Pancreas (tissue), 10 donors: ENCODE data around the gene SLC8A1. TPM values are rescaled to one million over a fixed set of nuclear protein-coding genes. Genes with fewer than 3 reads are reported as not detected.
A peak's percentile ranks its signal among the peaks of the same experiment; 100 is the strongest.

ENCODE experiments used
- ATAC-seq, 4 donors: fragments of 200-7000 bp; cut with Tn5 transposase; one replicate each; pipeline versions ENCODE4 v1.8.0 to v1.9.1; 2020; ENCODE audit warnings: mild to moderate bottlenecking in 4 of 4, moderate library complexity in 4 of 4
- DNase-seq, 6 donors: peaks; one replicate each; pipeline ENCODE4 v3.0.0-alpha.2; 2020
- FAIRE-seq: peaks from 2 replicates; lab custom pipeline; 2012; peaks lifted over from hg19 to GRCh38; lab: Jason Lieb, UNC
- H3K27ac ChIP-seq, 4 donors: fragments of 200-600 bp; sonication (generic); 1 replicate in 3 of 4; 2 replicates in 1 of 4; pipeline versions ENCODE4 v1.5.0 to v1.8.0; 2020
- H3K27me3 ChIP-seq, 4 donors: fragments of 200-600 bp; one replicate each; pipeline ENCODE4 v1.8.0; 2021
- H3K36me3 ChIP-seq, 3 donors: fragments of 200-600 bp; sonication (generic) in 1 of 3; one replicate each; pipeline versions ENCODE4 v1.5.0 to v1.8.0; 2020 to 2021
- H3K4me1 ChIP-seq, 3 donors: fragments of 200-600 bp; one replicate each; pipeline ENCODE4 v1.8.0; 2021
- H3K4me3 ChIP-seq, 4 donors: fragments of 200-600 bp; sonication (generic) in 2 of 4; one replicate each; pipeline versions ENCODE4 v1.5.0 to v1.8.0; 2020 to 2021
- H3K9me3 ChIP-seq, 4 donors: fragments of 200-600 bp; one replicate each; pipeline ENCODE4 v1.8.0; 2021
- CTCF ChIP-seq, 4 donors: fragments of 200-600 bp; sonication (generic) in 3 of 4; IDR thresholded peaks; one replicate each; pipeline versions ENCODE4 v1.5.0 to v1.8.0; 2021; ENCODE audit warnings: antibody characterized with exemption in 4 of 4
- WGBS, 2 donors: extraction: QIAGEN DNeasy Blood & Tissue Kit; methylation state at CpG; one replicate each; pipeline ENCODE4 v1.1.7; 2013; 5-methylcytosine and 5-hydroxymethylcytosine counted together
- intact Hi-C, 3 donors: fragments of 100-400 bp; cut with DNase I; formaldehyde crosslinking; loops; one replicate each; pipeline versions ENCODE4 v1.11.1 to v1.14.2; 2022
- polyA plus RNA-seq, 2 donors: library from polyadenylated mRNA; stranded (reverse); fragments of 200-250 nt; gene quantifications; one replicate each; pipeline ENCODE4 v1.2.3, GENCODE V29; 2013
- total RNA-seq, 6 donors: library from RNA; stranded (reverse); fragmentation: NEBNext Ultra II Directional in 4 of 6; extraction: Animal tissue kit (Norgen Biotek cat#: 25700) in 4 of 6; gene quantifications; one replicate each; pipeline versions ENCODE4 v1.2.1 to v1.2.4, GENCODE V29; 2021 to 2023
- donor health status: healthy with polysubstance abuse.
- donor health status: DM: no; HTN: no; CAD: no; lungs with moderate emphysema.
- donor health status: DM: no; HTN: no; CAD: no.
- donor health status: control.
- donor health status: control.
- donor health status: Bipolar disorder and iron deficiency.
- donor health status: DM: yes; HTN: yes; CAD: no.
- donor health status: DM: no; HTN: no; CAD: no.
- donor health status: DM: no; HTN: no; CAD: no.
- donor health status: DM: yes; HTN: yes; CAD: no.

SLC8A1 gene
- total and polyA plus RNA-seq, 8 donors = 0.19 to 12.4 (median 2.3) TPM

- intact Hi-C loops = no loop called here
- no peaks in the 10 kb centered on the region for H3K27me3 ChIP-seq
- no peak for TF ChIP-seq CTCF (IDR thresholded peaks at IDR 0.05)
- 48 to 56% methylated on average over 1 of the region's 1 CpG for WGBS, 2 donors
- H3K9me3 ChIP-seq = no peaks in the 10 kb centered on the region
- H3K36me3 ChIP-seq = no peaks in the 10 kb centered on the region
- H3K4me3 ChIP-seq = no peak overlapping the region
- H3K4me1 ChIP-seq = no peaks in the 10 kb centered on the region
- FAIRE-seq = no peak
- ATAC-seq = no peak
- no peak for DNase-seq
- no peak overlapping the region for H3K27ac ChIP-seq
Observed at GRCh38 chr2:40436093-40436475, 15.8 kb downstream of the SLC8A1 start.

- FAIRE-seq (no peak), DNase-seq (no peak), ATAC-seq (no peak)
- Histone ChIP-seq H3K36me3 (no peaks in the 10 kb centered on the region), H3K27ac (no peak overlapping the region), H3K27me3 (no peaks in the 10 kb centered on the region), H3K4me1 (no peaks in the 10 kb centered on the region), H3K9me3 (no peaks in the 10 kb centered on the region), H3K4me3 (no peak overlapping the region)
- TF ChIP-seq CTCF (IDR thresholded peaks at IDR 0.05) = no peak
- intact Hi-C loops = no loop called here
- WGBS, 2 donors = 63 to 73% methylated on average over 9 of the region's 9 CpGs
Observed at GRCh38 chr2:40435426-40436092, 16.3 kb downstream of the SLC8A1 start.

GRCh38 chr2:40434731-40435271, 17.1 kb downstream of the SLC8A1 start:
- no peaks in the 10 kb centered on the region for H3K36me3 ChIP-seq
- no peak for TF ChIP-seq CTCF (IDR thresholded peaks at IDR 0.05)
- no peak overlapping the region for H3K27ac ChIP-seq
- intact Hi-C loops = no loop called here
- H3K4me1 ChIP-seq = no peaks in the 10 kb centered on the region
- DNase-seq (no peak), FAIRE-seq (no peak), ATAC-seq (peak in 2 of 4 donors; percentile 13 to 25)
- H3K27me3 ChIP-seq = no peaks in the 10 kb centered on the region
- H3K4me3 ChIP-seq = no peak overlapping the region
- 72 to 84% methylated on average over 3 of the region's 3 CpGs for WGBS, 2 donors
- H3K9me3 ChIP-seq = no peaks in the 10 kb centered on the region

GRCh38 chr2:40433736-40434135, 18.2 kb downstream of the SLC8A1 start:
- Histone ChIP-seq H3K36me3 (no peaks in the 10 kb centered on the region), H3K27ac (no peak overlapping the region), H3K4me1 (no peaks in the 10 kb centered on the region), H3K27me3 (no peaks in the 10 kb centered on the region), H3K4me3 (no peak overlapping the region), H3K9me3 (no peaks in the 10 kb centered on the region)
- TF ChIP-seq CTCF (IDR thresholded peaks at IDR 0.05) = no peak
- intact Hi-C loops = no loop called here
- ATAC-seq (no peak), FAIRE-seq (no peak), DNase-seq (no peak)
- WGBS, 2 donors = 37 to 43% methylated on average over 1 of the region's 1 CpG

GRCh38 chr2:40432921-40433483, 18.9 kb downstream of the SLC8A1 start:
- ATAC-seq (no peak), FAIRE-seq (no peak)
- intact Hi-C loops = no loop called here

More at GRCh38 chr2:40432921-40433483, 18.9 kb downstream of the SLC8A1 start:
- Histone ChIP-seq H3K27ac (no peak overlapping the region), H3K9me3 (no peaks in the 10 kb centered on the region), H3K4me3 (no peak overlapping the region), H3K4me1 (no peaks in the 10 kb centered on the region), H3K27me3 (no peaks in the 10 kb centered on the region), H3K36me3 (no peaks in the 10 kb centered on the region)
- DNase-seq = no peak
- WGBS, 2 donors = 49 to 66% methylated on average over 3 of the region's 3 CpGs
- TF ChIP-seq CTCF (IDR thresholded peaks at IDR 0.05) = no peak
